Stimulated activated CD8-positive, alpha-beta memory T cell treated with anti-CD3 and anti-CD28 coated beads, Interleukin-12 subunit alpha, Interleukin-12 subunit beta, amount 100 ng/mL, for 1 hour (primary cell): ENCODE data around the gene DEF6.
A peak's percentile ranks its signal among the peaks of the same experiment; 100 is the strongest.

Experiments
- DNase-seq: peaks from one replicate; pipeline ENCODE4 v3.0.0-alpha.2; 2020; ENCODE audit warnings: low read depth

The DEF6 gene

GRCh38 chr6:35351422-35351821 lies 53.8 kb downstream of the DEF6 start:
- DNase-seq, result no peak

DNA sequence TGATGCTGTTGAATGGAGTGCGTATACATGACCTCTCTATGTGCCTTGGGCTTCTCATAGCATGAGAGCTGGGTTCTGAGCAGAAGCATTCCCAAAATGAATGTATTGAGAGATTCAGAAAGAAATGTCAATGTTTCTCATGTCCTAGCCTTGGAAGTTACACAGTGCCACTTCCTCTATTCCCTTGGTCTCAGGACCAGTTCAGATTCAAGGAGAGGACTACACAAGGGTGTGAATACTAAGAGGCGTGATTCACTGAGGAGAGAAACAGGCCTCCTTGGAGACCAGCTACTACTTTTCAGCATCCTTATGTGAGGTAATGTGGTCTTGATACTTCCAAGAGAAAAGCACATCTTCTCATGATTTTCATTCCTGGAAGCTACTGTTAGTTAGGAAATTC lies 55.1 kb downstream of the DEF6 start:
- no peak for DNase-seq

DNA sequence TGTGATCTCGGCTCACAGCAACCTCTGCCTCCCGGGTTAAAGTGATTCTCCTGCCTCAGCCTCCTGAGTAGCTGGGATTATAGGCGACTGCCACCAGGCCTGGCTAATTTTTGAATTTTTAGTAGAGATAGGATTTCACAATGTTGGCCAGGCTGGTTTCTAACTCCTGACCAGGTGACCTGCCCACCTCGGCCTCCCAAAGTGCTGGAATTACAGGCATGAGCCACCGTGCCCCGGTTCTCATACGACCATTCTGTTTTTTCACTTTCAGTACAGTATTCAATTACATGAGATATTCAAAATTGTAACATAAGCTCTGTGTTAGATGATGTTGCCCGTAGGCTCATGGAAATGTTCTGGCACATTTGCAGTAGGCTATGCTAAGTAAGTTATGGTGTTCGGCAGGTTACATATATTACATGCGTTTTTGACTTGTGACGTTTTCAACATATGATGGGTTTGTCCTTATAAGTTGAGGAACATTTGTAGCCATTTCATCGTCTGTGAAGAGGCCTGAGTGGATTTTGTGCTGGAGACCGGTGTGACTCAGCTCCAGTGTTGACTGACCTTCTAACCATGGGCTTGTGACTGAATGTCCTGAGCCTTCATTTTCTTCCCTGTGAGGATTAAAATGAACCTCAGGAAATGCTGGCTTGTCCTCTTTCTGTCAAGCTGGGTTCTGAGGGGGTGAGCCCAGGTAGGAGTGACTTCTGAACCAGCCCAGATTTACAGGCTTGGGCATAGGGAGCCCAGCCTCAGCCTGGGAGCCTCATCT lies 56.9 kb downstream of the DEF6 start:
- DNase-seq, result no peak

- DNase-seq, result no peak
Measured at GRCh38 chr6:35356391-35356790, 58.8 kb downstream of the DEF6 start.

DNA sequence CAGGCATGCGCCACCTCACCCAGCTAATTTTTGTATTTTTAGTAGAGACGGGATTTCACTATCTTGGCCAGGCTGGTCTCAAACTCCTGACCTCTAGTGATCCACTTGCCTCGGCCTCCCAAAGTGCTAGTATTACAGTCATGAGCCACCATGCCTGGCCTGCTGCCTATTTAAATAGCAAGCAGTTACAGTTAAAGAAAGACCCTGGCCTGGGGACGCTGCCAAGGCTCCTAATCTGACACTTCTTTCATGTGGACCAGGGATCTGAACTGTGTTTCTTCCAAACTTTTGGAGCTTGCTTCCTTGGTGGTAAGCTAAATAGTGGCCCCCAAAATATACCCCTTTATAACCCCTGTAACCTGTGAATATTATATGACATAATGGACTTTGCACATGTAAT lies 60.1 kb downstream of the DEF6 start:
- no peak for DNase-seq

DNA sequence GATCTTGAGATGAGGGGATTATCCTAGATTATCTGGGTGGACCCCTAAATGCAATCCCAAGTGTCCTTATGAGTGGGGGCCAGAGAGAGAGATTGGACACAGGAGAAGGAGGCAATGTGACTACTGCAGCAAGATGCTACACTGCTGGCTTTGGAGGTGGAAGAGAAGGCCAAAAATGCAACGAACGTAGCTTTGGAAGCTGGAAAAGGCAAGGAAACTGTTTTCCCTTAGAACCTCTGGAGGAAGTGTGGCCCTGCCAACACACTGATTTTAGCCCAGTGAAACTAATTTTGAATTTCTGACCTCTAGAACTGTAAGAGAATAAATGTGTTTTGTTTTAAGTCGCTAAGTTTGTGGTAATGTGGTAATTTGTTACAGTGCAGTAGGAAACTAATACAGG lies 60.5 kb downstream of the DEF6 start:
- DNase-seq, result no peak

DNA sequence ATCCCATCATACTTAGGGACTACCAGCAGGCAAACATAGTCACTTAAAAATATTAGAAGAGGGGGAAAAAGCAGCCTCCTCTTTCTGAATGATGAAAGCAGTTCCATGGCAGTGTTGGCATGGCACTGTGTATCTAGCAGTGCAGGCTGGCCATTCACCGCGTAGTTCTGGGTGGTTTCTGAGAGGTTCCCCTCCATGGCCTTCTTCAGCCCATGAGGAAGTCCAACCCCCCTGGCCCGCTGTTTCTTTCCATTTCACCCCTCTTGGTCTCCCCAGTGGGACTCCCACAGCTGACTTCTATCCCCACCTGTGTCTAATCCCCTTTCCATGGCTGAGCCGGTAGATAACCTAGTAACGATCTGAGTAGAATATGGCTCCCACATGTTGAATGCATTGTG lies 61.7 kb downstream of the DEF6 start:
- no peak for DNase-seq

DNA sequence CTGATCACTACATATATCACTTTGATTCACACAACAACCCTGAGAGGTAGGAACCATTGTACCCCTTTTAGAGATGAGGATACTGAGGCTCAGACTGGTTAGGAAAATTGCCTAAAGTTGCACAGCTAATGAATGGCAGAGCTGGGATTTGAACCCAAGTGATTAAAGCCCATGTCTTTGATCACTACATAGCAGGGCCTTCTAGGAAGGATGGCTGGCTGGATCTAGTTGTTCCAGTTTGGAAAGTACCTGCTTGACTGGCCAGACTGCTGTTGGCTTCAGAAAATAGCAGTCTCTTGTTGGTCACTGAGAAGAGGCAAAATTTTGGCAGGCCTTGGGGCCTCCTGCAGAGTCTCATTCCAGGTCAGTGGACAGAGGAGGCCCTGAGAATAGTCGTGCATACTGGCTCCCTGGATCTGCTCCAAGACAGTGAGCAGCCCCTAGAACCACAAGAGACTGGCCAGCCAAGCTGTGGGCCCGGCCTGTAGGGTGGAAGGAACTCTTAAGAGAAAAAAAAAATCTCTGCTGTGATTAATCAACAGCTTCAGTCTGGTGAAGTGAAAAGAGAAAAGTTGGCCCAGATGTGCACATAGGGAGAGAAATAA lies 62.2 kb downstream of the DEF6 start:
- DNase-seq, result no peak

GRCh38 chr6:35360349-35361138 lies 62.9 kb downstream of the DEF6 start:
- no peak for DNase-seq

DNA sequence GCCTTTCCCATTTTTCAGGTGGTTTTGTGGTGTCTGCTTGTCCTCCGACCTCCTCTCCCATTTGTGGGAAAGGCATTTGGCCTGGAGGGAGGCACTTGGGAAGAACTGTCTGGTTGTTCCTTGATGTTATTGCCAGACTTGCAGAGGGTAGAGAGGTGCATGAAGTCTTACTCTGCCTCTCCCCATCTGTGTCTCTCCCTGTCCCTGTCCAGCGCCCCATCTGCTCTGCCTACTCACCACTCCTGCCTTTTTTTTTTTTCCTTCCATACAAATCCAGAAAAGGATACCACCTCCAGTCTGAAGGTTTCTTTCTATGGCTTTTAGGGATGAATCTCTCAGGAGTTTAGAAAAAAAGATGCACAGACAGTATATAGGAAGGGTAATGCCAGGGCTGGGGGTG lies 64.6 kb downstream of the DEF6 start:
- no peak for DNase-seq

DNA sequence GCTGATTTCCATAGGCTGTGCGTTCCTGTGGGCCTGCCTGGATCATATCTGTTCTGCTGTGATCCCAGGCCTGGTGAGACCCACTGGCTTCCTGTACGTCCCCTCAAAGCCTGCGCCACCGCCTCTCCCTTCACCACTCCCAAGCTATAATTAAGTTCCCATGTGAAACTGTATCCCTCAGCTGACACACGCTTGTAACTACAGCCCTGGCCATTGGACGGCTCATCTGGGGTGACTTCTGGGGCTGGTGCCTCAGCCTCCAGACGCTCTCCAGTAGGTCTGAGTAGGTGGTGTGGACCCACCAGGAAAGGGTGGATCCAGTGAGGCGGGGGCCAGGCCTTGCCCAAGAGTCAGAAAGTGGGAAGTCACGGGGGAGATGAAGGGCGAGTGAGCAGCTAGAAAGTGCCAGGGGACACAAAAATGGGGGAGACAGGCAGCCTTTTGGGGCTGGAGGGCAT lies 65.7 kb downstream of the DEF6 start:
- no peak for DNase-seq

DNA sequence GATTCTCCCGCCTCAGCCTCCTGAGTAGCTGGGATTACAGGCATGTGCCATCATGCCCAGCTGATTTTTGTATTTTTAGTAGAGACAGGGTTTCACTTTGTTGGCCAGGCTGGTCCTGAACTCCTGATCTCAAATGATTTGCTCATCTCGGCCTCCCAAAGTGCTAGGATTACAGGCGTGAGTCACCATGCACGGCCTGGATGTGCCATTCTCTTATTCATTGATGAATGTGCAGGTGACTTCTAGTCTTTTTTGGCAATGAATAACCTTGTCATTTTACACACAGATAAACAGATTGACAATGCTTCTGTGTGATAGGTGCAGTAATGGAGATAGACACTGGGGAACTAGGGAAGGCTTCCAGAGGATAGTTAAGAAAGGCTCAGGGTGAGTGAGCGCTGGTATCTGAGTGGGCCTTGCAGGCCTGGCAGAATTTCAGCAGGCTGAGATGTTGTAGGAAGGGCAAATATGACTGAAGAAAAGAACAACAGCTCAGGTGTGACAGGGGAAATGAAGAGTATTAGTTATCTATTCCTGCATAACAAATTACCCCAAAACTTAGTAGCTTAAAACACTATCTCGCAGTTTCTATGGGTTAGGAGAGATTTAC lies 68.1 kb downstream of the DEF6 start:
- no peak for DNase-seq

DNA sequence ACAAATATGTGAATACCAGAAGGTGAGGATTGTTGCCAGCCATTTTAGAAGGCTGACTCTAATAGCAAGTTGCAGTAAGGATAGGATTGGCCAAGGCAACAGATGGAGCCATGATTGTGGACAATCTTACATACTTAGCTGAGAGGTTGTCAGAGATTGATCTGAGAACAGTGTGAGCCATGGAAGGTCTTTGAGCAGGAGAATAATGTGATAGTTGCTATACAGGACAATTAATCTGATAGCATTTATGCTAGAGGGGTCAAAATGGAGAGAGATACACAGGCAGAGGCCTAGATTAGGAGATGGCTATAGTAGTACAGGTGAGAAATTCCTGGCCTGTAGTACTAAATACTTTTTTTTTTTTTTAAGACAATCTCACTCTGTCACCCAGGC lies 68.6 kb downstream of the DEF6 start:
- DNase-seq, result no peak

DNA sequence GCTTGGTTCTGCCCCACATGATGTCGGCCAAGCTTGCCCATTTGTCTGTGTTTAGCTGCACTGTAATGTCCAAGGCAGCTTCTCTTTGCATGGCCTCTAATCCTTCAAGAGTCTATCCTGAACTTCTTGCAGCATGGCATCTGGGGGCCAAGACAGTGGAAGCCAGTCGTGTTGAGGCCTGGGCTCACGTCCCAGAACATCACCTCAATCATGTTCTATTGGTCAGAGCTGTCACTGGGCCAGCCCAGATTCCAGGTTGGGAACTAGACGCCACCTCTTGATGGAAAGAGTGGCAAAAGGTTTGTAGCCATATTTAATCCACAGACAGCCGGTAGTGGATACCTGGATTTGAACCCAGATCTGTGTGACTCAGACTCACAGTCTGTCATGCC lies 70.0 kb downstream of the DEF6 start:
- no peak for DNase-seq

- no peak for DNase-seq
Measured at GRCh38 chr6:35368038-35368887, 70.6 kb downstream of the DEF6 start.

- DNase-seq, result peak; percentile 10
Measured at GRCh38 chr6:35370124-35370741, 72.6 kb downstream of the DEF6 start.

DNA sequence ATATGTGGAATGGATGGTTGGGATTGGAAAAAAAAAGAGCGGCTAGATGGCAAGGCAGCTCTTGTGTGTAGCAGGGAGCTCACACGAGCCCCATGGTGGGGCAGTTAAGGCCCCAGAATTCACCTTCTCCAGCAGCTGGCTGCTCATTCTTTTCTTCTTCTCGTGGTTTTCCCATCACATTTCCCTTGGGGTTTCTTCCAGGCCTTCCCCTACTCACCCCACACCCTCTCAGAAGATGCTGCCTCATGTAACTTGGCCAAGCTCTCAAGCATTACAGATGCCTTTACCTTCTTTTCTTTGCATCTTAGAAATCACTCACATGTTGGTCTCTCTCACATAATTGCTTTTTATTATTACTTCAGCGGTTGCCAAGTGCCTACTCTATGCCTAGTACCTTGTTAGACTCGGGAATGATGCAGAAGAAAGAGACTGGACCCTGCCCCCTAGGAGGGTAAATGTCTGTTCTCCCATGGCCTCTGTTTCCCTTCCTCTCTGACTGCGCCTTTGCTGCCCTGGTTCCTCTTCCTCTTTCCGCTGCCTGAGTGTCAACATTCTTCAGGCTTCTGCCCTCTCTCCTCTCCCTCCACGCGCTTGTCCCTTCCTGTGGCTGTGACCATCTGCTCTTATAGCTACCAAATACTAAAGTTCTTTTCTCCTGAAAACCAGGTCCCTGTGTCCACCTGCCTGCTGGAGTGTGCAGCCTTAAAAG lies 73.3 kb downstream of the DEF6 start:
- no peak for DNase-seq
